GM18951 (cell line): ENCODE measurements around the gene NLGN1.
"Not testable (repeated sequence)": the region's sequence is repeated elsewhere in the genome, so short reads cannot be mapped to it uniquely, and the experiment has no call there.

ENCODE experiments used
- POLR2A ChIP-seq: IDR thresholded peaks from 4 replicates; pipeline ENCODE4 v1.6.1; 2011; ENCODE audit warnings: mild to moderate bottlenecking; ENCODE audit not compliant: insufficient read length, insufficient read depth; ENCODE audit errors: extremely low read depth
- in situ Hi-C: fragments of 300-500 bp; cut with MboI; formaldehyde crosslinking; loops from one replicate; pipeline ENCODE4 v1.12.0; 2022; ENCODE audit warnings: low sequenced_read_pairs, mixed read lengths, inconsistent platforms; ENCODE audit not compliant: unreplicated experiment

The NLGN1 gene

GRCh38 chr3:174215456-174215855 lies 817.9 kb downstream of the NLGN1 start:
- in situ Hi-C loops = no loop called here
- TF ChIP-seq POLR2A = no peak

DNA sequence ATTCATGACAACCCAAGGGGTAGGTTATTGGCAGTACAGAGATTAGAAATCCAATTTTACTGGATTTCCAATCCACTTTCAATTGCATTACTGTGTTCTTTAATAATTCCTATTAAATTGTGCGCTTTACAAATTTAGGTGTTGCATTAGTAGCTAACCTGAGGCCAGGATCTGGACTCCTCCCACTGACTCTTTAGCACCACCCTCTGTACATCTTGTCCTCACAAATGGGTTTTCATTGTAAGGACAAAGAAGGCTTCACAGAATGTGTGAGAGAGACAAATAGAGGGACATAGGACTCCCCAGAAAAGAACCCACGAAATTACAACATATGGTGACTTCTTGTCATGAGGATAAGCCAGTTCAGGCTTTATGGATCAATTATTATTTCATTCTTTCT lies 818.5 kb downstream of the NLGN1 start:
- no peak for TF ChIP-seq POLR2A
- in situ Hi-C loops = no loop called here

- in situ Hi-C loops = no loop called here
- no peak for TF ChIP-seq POLR2A
Measured at GRCh38 chr3:174216946-174217718, 819.6 kb downstream of the NLGN1 start.

GRCh38 chr3:174218016-174218415 lies 820.5 kb downstream of the NLGN1 start:
- in situ Hi-C loops = no loop called here
- no peak for TF ChIP-seq POLR2A

DNA sequence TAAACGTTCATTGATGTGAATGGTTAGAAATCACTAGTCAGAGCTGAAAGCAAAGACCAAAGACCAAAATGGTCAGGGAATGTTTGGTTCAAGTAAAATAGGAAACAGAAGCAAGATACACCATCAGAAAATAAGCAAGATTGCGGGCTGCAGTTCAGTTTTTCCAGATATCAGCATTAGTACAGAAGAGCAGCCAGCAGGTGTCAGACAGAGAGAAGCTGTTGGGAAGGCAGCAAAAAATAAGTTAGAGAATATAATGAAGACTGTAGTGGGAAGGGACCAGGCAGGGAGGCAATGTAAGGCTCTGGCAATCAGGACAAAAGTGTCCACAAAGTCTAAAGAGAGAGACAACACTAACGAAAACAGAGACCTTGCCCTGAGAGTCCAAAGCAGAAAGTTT lies 822.2 kb downstream of the NLGN1 start:
- in situ Hi-C loops = no loop called here
- TF ChIP-seq POLR2A = no peak

DNA sequence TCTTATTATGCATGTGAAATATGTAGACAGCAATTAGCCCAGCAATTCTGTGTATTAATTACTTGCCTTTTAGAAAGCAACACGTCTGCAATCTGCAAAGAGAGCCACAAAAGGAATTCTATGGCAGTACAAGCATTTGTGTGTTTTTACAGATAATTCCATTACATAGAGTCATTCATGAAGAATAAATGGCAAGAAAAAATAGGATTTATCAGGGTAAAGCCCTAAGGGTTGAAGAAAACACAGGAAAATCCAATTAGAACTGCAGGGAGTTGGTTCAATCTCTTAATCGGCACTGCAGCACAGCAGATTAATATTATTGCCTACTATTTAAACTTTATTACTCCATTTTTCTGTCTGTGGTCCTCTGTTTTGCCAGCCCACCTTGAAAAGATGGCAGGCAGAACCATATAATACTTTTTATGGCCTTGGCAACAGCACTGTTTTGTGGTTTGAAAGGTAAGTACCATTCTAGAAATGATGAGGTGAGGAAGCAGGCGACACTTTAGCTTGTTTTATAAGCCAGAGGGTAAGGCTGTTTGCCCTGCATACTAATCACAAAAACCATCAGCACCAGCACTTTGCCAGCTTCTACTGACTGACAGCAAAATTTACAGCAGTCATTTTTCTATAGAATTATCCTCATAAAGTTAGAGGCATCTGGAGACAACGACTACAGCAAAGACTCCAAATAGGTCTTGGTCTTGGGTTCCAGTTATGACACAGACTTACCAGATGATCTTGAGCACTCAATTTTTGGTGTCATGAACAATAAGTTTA lies 823.4 kb downstream of the NLGN1 start:
- TF ChIP-seq POLR2A = no peak
- in situ Hi-C loops = no loop called here

GRCh38 chr3:174223042-174223441 lies 825.5 kb downstream of the NLGN1 start:
- in situ Hi-C loops = no loop called here
- no peak for TF ChIP-seq POLR2A

GRCh38 chr3:174223626-174224025 lies 826.1 kb downstream of the NLGN1 start:
- in situ Hi-C loops = no loop called here
- no peak for TF ChIP-seq POLR2A

DNA sequence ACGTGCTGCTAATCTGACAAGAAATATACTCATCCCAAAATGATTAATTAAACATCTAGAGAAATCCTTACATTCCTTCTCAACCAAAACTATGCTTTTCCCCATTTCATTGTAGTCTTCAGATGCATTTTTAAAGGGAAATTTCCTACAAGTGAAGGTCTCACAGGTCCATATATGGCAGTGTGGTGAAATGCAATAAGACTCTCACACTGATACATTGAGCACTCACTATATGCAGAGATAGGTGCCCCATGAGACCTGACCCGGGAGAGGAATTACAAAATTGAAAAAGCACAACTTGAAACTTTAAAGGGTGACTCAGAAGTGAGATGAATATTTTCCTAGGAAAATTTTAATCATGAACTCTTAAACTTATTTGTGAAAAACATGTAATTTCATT lies 832.4 kb downstream of the NLGN1 start:
- TF ChIP-seq POLR2A = no peak

GRCh38 chr3:174232028-174232657 lies 834.6 kb downstream of the NLGN1 start:
- in situ Hi-C loops = not testable (repeated sequence)

More for the DNA sequence above, 832.4 kb downstream of the NLGN1 start:
- in situ Hi-C loops = no loop called here

DNA sequence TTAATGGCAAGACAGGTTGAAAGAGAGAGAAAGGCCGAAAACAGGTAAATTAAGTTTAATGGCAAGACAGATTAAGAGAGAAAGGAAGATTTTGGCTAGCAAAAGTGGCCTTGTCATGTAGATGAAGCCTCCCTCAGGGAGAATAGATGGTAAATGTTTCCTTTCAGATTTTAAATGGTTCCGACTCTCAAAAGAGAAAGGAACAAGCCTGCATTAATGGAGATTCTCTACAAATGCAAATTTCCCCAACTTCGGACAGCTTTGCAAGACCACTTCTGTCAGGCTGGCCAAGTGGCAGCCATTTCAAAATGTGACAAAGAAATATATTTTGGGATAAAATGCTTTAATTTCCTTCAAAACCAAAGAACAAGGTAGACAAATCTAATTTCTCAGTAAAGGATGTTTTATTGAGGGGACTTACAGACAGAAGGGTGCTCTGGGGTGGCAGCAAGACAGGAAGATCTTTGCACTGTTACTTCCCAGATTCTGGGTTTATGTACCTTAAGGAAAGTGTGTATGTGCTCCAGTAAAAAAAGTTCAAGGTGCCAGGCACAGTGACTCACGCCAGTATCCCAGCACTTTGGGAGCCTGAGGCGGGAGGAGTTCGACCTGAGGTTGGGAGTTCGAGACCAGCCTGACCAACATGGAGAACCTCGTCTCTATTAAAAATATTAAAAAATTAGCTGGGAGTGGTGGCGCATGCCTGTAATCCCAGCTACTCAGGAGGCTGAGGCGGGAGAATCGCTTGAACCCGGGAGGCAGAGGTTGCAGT lies 835.3 kb downstream of the NLGN1 start:
- no peak for TF ChIP-seq POLR2A
- in situ Hi-C loops = no loop called here

DNA sequence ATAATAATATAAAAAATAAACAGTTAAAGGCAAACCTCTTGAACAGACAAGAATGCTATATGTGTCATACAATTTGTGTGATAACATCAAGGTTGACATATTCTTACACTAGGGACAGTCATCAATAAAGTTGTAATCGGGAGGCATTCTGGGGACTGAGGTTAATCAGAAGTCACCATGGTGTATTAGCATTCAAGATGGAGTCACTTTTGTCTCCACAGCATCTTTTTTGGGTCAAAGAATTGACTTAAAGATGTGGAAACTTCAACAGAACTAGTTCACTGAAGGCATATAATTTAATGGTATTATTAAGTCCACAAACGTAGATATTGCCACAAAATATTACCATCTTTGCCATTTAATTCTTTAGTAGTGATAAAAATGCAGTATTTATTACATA lies 836.0 kb downstream of the NLGN1 start:
- in situ Hi-C loops = no loop called here
- TF ChIP-seq POLR2A = no peak

DNA sequence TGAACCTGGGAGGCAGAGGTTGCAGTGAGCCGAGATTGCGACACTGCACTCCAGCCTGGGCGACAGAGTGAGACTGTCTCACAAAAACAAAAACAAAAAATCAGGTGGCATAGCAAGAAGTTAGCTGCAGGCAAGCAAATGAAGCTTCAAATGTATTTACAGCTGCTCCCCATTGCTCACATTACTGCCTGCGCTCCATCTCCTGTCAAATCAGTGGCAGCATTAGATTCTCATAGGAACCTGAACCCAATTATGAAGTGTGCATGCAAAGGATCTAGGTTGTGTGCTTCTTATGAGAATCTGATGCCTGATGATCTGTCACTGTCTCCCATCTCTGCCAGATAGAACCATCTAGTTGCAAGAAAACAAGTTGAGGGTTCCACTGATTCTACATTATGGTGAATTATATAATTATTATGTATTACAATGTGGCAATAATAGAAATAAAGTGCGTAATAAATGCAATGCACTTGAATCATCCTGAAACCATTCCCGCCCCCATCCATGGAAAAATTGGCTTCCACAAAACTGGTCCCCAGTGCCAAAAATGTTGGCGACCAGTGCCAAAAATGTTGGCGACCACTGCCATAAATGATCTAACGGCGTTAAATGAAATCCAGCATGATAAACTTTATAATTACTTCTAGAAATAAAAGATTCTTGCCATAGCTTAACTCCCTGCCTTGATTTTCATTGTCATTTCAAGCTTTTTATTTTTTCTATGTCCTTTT lies 844.9 kb downstream of the NLGN1 start:
- TF ChIP-seq POLR2A = no peak
- in situ Hi-C loops = no loop called here

GRCh38 chr3:174243171-174243570 lies 845.6 kb downstream of the NLGN1 start:
- no peak for TF ChIP-seq POLR2A
- in situ Hi-C loops = no loop called here
